SK-N-SH (cell line): ENCODE measurements around the gene ZNF521. TPM values are rescaled to one million over a fixed set of nuclear protein-coding genes. Genes with fewer than 3 reads are reported as not detected.

Source experiments
- CTCF ChIA-PET: fragments of 300-600, 350-600 bp; formaldehyde crosslinking; extraction: SDS; loops from one replicate; lab custom pipeline; 2021; lab: Yijun Ruan, JAX
- POLR2A ChIA-PET: fragments of 350-600 bp; sonication (Branson Sonifier 250); formaldehyde crosslinking; extraction: SDS; loops from one replicate; lab custom pipeline; 2020; ENCODE audit warnings: antibody characterized with exemption, inconsistent platforms; lab: Yijun Ruan, JAX
- DNase-seq: peaks from one replicate; pipeline ENCODE4 v3.0.0; 2012
- H2AFZ ChIP-seq: fragments of 200-600 bp; sonication (generic); 2 replicates; pipeline ENCODE4 v1.8.1; 2016; ENCODE audit warnings: antibody characterized with exemption, mild to moderate bottlenecking, low read depth
- H3F3A ChIP-seq: fragments of 200-600 bp; sonication (generic); replicated peaks from 2 replicates; pipeline ENCODE3; 2016; ENCODE audit warnings: antibody characterized with exemption, mild to moderate bottlenecking; ENCODE audit not compliant: insufficient read depth
- H3K27ac ChIP-seq, 2 experiments: fragments of 200-500 bp in 1 of 2; fragments of 200-600 bp in 1 of 2; sonication (Bioruptor generic) in 1 of 2; sonication (generic), shearing (Covaris generic) in 1 of 2; 2 replicates each; pipeline versions ENCODE4 v1.5.1 to v1.6.1; 2014 to 2016; ENCODE audit warnings: low read depth in 2 of 2, inconsistent platforms in 1 of 2, low read length in 1 of 2, mild to moderate bottlenecking in 1 of 2, mixed read lengths in 1 of 2
- H3K27me3 ChIP-seq: fragments of 200-600 bp; sonication (generic), shearing (Covaris generic); 2 replicates; pipeline ENCODE4 v1.6.1; 2016; ENCODE audit warnings: mixed run types; ENCODE audit not compliant: insufficient read depth
- H3K36me3 ChIP-seq, 2 experiments: fragments of 200-500 bp in 1 of 2; fragments of 200-600 bp in 1 of 2; sonication (Bioruptor generic) in 1 of 2; sonication (generic) in 1 of 2; replicated peaks in 1 of 2; 2 replicates each; pipeline versions ENCODE3 to v1.5.1; 2014 to 2016; ENCODE audit warnings: low read length in 1 of 2, mild to moderate bottlenecking in 1 of 2; ENCODE audit not compliant: insufficient read depth in 2 of 2, control insufficient read depth in 1 of 2
- H3K4me1 ChIP-seq, 2 experiments: fragments of 200-500 bp in 1 of 2; fragments of 200-600 bp in 1 of 2; sonication (Bioruptor generic) in 1 of 2; sonication (generic), shearing (Covaris generic) in 1 of 2; 2 replicates each; pipeline versions ENCODE4 v1.5.1 to v1.6.1; 2014 to 2016; ENCODE audit warnings: low read depth in 1 of 2, low read length in 1 of 2, mixed run types in 1 of 2; ENCODE audit not compliant: insufficient read depth in 2 of 2, control insufficient read depth in 1 of 2
- H3K4me2 ChIP-seq: fragments of 200-600 bp; sonication (generic), shearing (Covaris generic); 2 replicates; pipeline ENCODE4 v1.6.1; 2017; ENCODE audit warnings: mixed run types
- H3K4me3 ChIP-seq, 2 experiments: fragments of 200-500 bp in 1 of 2; fragments of 200-600 bp in 1 of 2; sonication (Bioruptor generic) in 1 of 2; sonication (generic), shearing (Covaris generic) in 1 of 2; 2 replicates each; pipeline versions ENCODE4 v1.5.1 to v1.8.1; 2014 to 2016; ENCODE audit warnings: low read depth in 2 of 2, inconsistent platforms in 1 of 2, low read length in 1 of 2, mild to moderate bottlenecking in 1 of 2, mixed read lengths in 1 of 2, moderate library complexity in 1 of 2
- H3K79me2 ChIP-seq: fragments of 200-600 bp; sonication (generic); 2 replicates; pipeline ENCODE4 v1.8.1; 2017; ENCODE audit warnings: mild to moderate bottlenecking; ENCODE audit not compliant: insufficient read depth
- H3K9ac ChIP-seq: fragments of 200-600 bp; sonication (generic); 2 replicates; pipeline ENCODE4 v1.6.1; 2017; ENCODE audit warnings: mixed run types
- H3K9me2 ChIP-seq: fragments of 200-600 bp; sonication (generic); 2 replicates; pipeline ENCODE4 v1.6.1; 2017; ENCODE audit warnings: mixed run types
- H3K9me3 ChIP-seq: fragments of 200-600 bp; sonication (generic); 2 replicates; pipeline ENCODE4 v1.6.1; 2017; ENCODE audit warnings: mixed run types, mild to moderate bottlenecking, moderate library complexity
- H4K20me1 ChIP-seq: fragments of 200-600 bp; sonication (generic); 2 replicates; pipeline ENCODE4 v1.6.1; 2017; ENCODE audit warnings: mild to moderate bottlenecking, mixed run types; ENCODE audit not compliant: insufficient read depth
- ELF1 ChIP-seq: IDR thresholded peaks from 2 replicates; pipeline ENCODE4 v1.4.0; 2012
- FOXM1 ChIP-seq: IDR thresholded peaks from 2 replicates; pipeline ENCODE4 v1.4.0; 2012; ENCODE audit warnings: low read depth, mild to moderate bottlenecking
- GABPA ChIP-seq: IDR thresholded peaks from 2 replicates; pipeline ENCODE4 v1.4.0; 2012; ENCODE audit warnings: low read depth, mild to moderate bottlenecking
- GATA2 ChIP-seq: sonication (generic); formaldehyde crosslinking; IDR thresholded peaks from 2 replicates; pipeline ENCODE4 v1.5.0; 2020; ENCODE audit warnings: mild to moderate bottlenecking, missing genetic modification reagents
- IRF3 ChIP-seq: fragments of 150-350 bp; IDR thresholded peaks from 2 replicates; pipeline ENCODE4 v1.6.1; 2016; ENCODE audit warnings: mild to moderate bottlenecking, low read depth, low read length
- JUND ChIP-seq: IDR thresholded peaks from 2 replicates; pipeline ENCODE4 v1.4.0; 2012
- MEF2A ChIP-seq: IDR thresholded peaks from 2 replicates; pipeline ENCODE4 v1.4.0; 2012; ENCODE audit warnings: low read depth, borderline replicate concordance
- MXI1 ChIP-seq: IDR thresholded peaks from 2 replicates; pipeline ENCODE4 v1.6.1; 2012; ENCODE audit warnings: mild to moderate bottlenecking, low read depth, low read length, improper control_type of control experiment
- PBX3 ChIP-seq: IDR thresholded peaks from 2 replicates; pipeline ENCODE4; 2012
- POLR2AphosphoS5 ChIP-seq: IDR thresholded peaks from 2 replicates; pipeline ENCODE4 v1.6.1; 2012; ENCODE audit warnings: low read depth, low read length
- RAD21 ChIP-seq: IDR thresholded peaks from 2 replicates; pipeline ENCODE4 v1.6.1; 2012; ENCODE audit warnings: mild to moderate bottlenecking, low read length
- RCOR1 ChIP-seq: fragments of 150-350 bp; IDR thresholded peaks from 2 replicates; pipeline ENCODE4 v1.6.1; 2017; ENCODE audit warnings: antibody characterized with exemption, low read length
- REST ChIP-seq: IDR thresholded peaks from 2 replicates; pipeline ENCODE4 v1.6.1; 2012; ENCODE audit warnings: mild to moderate bottlenecking, low read depth, low read length, moderate library complexity
- RFX5 ChIP-seq: IDR thresholded peaks from 2 replicates; pipeline ENCODE4 v1.6.1; 2012; ENCODE audit warnings: mild to moderate bottlenecking, improper control_type of control experiment, low read length
- RXRA ChIP-seq: IDR thresholded peaks from 2 replicates; pipeline ENCODE4 v1.4.0; 2012; ENCODE audit warnings: low read depth, mild to moderate bottlenecking, borderline replicate concordance
- SMC3 ChIP-seq: IDR thresholded peaks from 2 replicates; pipeline ENCODE4 v1.6.1; 2012; ENCODE audit warnings: low read depth, low read length, improper control_type of control experiment
- USF1 ChIP-seq: IDR thresholded peaks from 2 replicates; pipeline ENCODE4 v1.4.0; 2012; ENCODE audit warnings: low read depth, borderline replicate concordance
- YY1 ChIP-seq: IDR thresholded peaks from 2 replicates; pipeline ENCODE4 v1.4.0; 2012; ENCODE audit warnings: low read depth, mild to moderate bottlenecking
- WGBS: methylation state at CpG from one replicate; pipeline ENCODE4 v1.1.6; 2017; ENCODE audit warnings: low lambda C conversion rate; 5-methylcytosine and 5-hydroxymethylcytosine counted together
- polyA plus RNA-seq, 3 experiments: library from polyadenylated mRNA; depleted of rRNA; stranded (reverse); fragments of >200 nt; gene quantifications; 2 replicates each; pipeline ENCODE4 v1.2.3, GENCODE V29; 2012

Gene ZNF521
- polyA plus RNA-seq, 1 of the 3 experiments (the other 2 are of a cell fraction): 14.1 TPM

GRCh38 chr18:25125680-25126079, 226.3 kb downstream of the ZNF521 start:
- Histone ChIP-seq H3K4me1 (no peaks in the 10 kb centered on the region), H3K9me2 (no peaks in the 10 kb centered on the region), H3K4me2 (no peak overlapping the region), H3K4me3 (no peak overlapping the region), H3F3A (no peaks in the 10 kb centered on the region), H3K79me2 (no peaks in the 10 kb centered on the region), H2AFZ (no peak overlapping the region), H3K9me3 (no peaks in the 10 kb centered on the region), H4K20me1 (no peaks in the 10 kb centered on the region), H3K27me3 (no peaks in the 10 kb centered on the region), H3K27ac (no peak overlapping the region), H3K9ac (no peak overlapping the region), H3K36me3 (no peaks in the 10 kb centered on the region)
- ChIA-PET CTCF (no interaction called here), POLR2A (no interaction called here)
- no peak for DNase-seq
- 94% methylated on average over 1 of the region's 1 CpG for WGBS
- no peak for TF ChIP-seq RCOR1
- no peak for TF ChIP-seq PBX3
- TF ChIP-seq POLR2AphosphoS5: no peak
- TF ChIP-seq REST: no peak
- TF ChIP-seq USF1: no peak

GRCh38 chr18:25123438-25124232, 228.3 kb downstream of the ZNF521 start:
- Histone ChIP-seq H3K36me3 (peaks cover 0 to 2% of the 10 kb centered on the region in 2 experiments), H3K27ac (no peak overlapping the region), H4K20me1 (no peaks in the 10 kb centered on the region), H3K9me2 (no peaks in the 10 kb centered on the region), H3K79me2 (no peaks in the 10 kb centered on the region), H2AFZ (no peak overlapping the region), H3K4me2 (no peak overlapping the region), H3K9ac (no peak overlapping the region), H3F3A (no peaks in the 10 kb centered on the region), H3K4me3 (no peak overlapping the region), H3K4me1 (no peaks in the 10 kb centered on the region), H3K27me3 (no peaks in the 10 kb centered on the region), H3K9me3 (peaks cover 3% of the 10 kb centered on the region; the same call in 1 of the 2 replicates)
- POLR2A ChIA-PET: no interaction called here
- 91% methylated on average over 6 of the region's 6 CpGs for WGBS
- no peak for TF ChIP-seq JUND
- no peak for TF ChIP-seq IRF3
- TF ChIP-seq PBX3: no peak
- TF ChIP-seq ELF1: no peak
- no peak for TF ChIP-seq RXRA
- no peak for TF ChIP-seq RCOR1
- TF ChIP-seq MXI1: no peak
- TF ChIP-seq RFX5: no peak
- TF ChIP-seq GABPA: no peak
- TF ChIP-seq SMC3: no peak
- no peak for TF ChIP-seq RAD21
- TF ChIP-seq GATA2 (CRISPR knock-in tag): no peak
- TF ChIP-seq FOXM1: no peak
- TF ChIP-seq MEF2A: no peak
- TF ChIP-seq POLR2AphosphoS5: no peak
- no peak for TF ChIP-seq YY1
- TF ChIP-seq, all 33 proteins: peak for 0
- CTCF ChIA-PET: interaction anchor here (1.6 kb wide), 1 partner anchor 9 kb away, joined by 3 read pairs; no protein-coding TSS in a partner anchor
- no peak for DNase-seq
